ENCODE measurements around the gene EHD1. TPM values are rescaled to one million over a fixed set of nuclear protein-coding genes. Genes with fewer than 3 reads are reported as not detected.
A peak's percentile ranks its signal among the peaks of the same experiment; 100 is the strongest.

EHD1 gene
- total and polyA plus RNA-seq, 2 of the 8 experiments (the other 6 are each of a cell fraction or from before 2014, with no cell fraction given), result 31.5 to 42.9 TPM

- no peak for TF ChIP-seq CHD7 (IDR thresholded peaks at IDR 0.05; ENCODE audit: insufficient replicate concordance, low read length)
- no peak for TF ChIP-seq SIN3A (conservative IDR thresholded peaks at IDR 0.05 in 1 of 2, IDR thresholded peaks at IDR 0.05 in 1 of 2; ENCODE audit: low read depth in 1 of 2, low read length in 2 of 2)
- TF ChIP-seq KDM4A (IDR thresholded peaks at IDR 0.05; ENCODE audit: low read depth, low read length, severe bottlenecking), result peak; percentile 18
- TF ChIP-seq SRF (IDR thresholded peaks at IDR 0.05; ENCODE audit: low read depth, low read length), result no peak
- no peak for TF ChIP-seq POLR2AphosphoS5 (IDR thresholded peaks at IDR 0.05; ENCODE audit: low read depth, low read length)
- no peak for TF ChIP-seq GABPA (IDR thresholded peaks at IDR 0.05; ENCODE audit: borderline replicate concordance, insufficient read depth, low read length)
- no peak for TF ChIP-seq TAF1 (IDR thresholded peaks at IDR 0.05; ENCODE audit: low read depth, low read length)
- TF ChIP-seq EZH2 (IDR thresholded peaks at IDR 0.05; ENCODE audit: low read depth, low read length, severe bottlenecking), result peak; percentile 39
- no peak for TF ChIP-seq SIX5 (IDR thresholded peaks at IDR 0.05; ENCODE audit: low read depth, low read length)
- TF ChIP-seq RBBP5 (IDR thresholded peaks at IDR 0.05; ENCODE audit: borderline replicate concordance, low read depth, low read length), result 0 out of 2 replicates have a peak, but pooled peaks have one; percentile 22
Measured at GRCh38 chr11:64877390-64878222, 815 bp downstream of the EHD1 start (continued).
